HG02571 (cell line): ENCODE results near the gene ANKRD1.
"Not testable (repeated sequence)": the region's sequence is repeated elsewhere in the genome, so short reads cannot be mapped to it uniquely, and the experiment has no call there.

Source experiments
- ATAC-seq: cut with Tn5 transposase; IDR thresholded peaks from one replicate; pipeline ENCODE4 v1.9.1; 2021; ENCODE audit warnings: mild to moderate bottlenecking, moderate library complexity; ENCODE audit not compliant: unreplicated experiment

Gene ANKRD1

DNA sequence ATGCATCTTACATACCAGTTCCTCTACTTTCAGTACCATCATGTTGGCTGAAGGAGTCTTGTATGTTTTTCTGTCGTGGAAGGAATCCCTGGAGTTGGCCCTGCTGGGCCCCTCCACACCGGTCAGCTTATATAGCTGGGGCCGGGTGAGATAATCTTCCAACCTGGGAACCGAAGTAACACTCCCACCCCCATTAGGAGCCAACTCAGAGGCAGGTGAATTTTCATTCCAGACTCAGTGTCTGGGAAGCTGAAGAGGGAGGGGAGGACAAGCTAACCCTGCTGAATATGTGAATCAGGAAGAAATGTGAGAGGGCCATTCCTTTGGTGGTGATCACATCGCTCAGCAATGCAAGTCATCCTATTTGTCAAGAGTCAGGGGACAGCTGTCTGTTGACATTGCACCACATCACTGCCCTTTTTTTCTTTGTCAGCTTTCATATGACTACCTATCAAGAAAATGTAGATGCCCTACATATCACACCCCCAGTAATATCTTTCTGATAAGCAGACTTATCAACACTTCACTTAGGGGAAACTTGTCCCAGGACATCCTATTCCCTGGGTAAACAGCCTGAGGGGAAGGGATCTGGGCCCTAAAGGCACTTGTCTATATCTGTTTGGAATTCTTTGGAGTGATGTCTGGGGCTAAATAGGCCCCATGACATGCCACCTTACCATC, at the start of gene ANKRD1:
Gene ANKRD1, minus strand, starts transcription at position 102 of the 681 bp plus-strand sequence. Its CDS starts 60 bp downstream, at position 42.
- no peak for ATAC-seq

GRCh38 chr10:90969947-90970673, 49.2 kb upstream of the ANKRD1 start:
- no peak for ATAC-seq

- no peak for ATAC-seq
These were observed 48.2 kb upstream of the ANKRD1 start for GRCh38 chr10:90969121-90969534.

DNA sequence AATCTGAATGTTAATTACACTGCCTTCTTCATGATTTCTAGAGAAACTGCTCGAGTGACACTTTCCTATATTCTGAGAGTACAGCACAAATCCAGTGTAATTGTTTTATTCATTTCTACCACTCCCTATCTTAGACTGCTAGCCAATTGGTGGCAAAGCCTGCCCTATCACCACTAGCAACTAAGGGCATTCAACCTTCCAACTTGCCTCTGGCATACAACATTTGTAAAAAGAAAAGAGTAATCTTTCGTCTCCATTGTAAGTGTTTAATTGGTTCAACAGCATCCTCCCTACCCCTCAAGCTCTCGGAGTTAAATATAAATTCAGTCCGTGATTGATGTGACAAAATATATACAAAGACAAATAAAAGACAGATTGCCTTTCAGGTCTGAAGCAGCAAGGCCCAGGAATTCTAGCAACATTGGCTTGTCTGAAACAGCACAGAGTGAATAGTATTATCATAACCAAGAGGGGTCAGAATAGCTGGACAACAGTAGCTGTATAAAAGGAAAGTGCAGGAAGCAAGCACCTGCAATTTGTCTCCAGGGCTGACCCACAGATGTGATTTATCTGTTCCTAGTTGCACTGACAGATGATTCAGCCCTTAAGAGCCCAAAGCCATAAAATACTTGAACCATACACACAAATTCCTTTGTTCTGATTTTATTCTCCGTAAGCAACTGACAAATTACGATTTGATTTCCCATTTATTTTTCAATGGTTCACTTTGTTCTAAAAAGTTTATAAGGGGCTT, 47.6 kb upstream of the ANKRD1 start:
- no peak for ATAC-seq

DNA sequence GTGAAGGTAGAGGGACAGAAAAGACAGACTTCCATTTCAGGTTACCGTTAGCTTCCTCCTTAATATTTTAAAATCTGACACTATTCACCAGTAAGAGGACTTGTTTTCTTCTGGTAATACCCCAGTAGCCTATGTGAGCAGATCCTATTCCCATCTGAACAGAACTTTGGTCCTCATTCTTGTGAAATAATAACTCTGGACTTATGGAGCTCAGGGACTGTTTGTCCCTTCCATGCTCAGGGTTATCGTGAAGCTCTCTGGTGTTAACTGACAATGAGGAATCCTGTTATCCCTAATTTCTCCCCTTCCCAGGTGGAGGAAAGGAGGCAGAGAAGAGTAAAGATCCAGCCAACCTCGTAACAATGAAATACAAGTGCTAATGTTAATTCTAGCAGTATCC, 47.0 kb upstream of the ANKRD1 start:
- ATAC-seq = no peak

DNA sequence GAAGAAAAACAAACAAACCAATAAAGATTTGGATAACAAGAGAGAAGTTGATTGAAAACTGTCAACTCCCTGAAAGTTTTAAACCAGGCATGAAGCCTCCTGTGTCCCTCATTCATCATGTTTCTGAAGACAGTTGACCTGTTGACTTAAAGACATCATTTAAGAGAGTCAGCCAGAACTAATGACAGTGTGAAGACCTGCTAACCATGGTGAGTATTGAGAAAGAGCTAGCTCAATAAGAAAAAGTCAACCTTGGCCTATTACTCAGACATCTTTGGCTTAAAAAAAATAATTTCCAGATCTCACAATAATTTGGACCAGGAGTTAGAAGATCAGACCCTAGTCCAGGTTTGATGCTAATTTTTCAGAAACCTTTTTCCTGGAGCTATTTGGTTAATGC, 45.3 kb upstream of the ANKRD1 start:
- no peak for ATAC-seq

DNA sequence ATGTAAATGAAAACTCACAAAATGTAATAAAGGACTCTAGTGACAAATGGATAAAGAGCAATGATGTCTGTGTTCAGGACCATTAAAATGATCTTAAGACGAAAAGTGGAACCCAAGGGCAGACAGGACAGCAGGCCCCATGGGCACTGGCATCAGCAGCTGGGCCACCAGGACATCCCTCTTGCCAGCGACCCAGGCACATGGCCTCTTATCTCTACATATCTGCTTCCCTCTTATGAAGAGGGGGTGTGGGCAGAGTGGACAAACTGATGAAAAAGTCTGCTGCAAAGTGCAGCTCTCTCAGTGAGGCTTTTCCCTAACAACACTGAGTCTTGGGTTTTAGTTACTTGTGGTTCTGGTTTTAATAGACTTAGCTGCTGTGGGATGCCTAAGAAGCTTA, 44.8 kb upstream of the ANKRD1 start:
- no peak for ATAC-seq

DNA sequence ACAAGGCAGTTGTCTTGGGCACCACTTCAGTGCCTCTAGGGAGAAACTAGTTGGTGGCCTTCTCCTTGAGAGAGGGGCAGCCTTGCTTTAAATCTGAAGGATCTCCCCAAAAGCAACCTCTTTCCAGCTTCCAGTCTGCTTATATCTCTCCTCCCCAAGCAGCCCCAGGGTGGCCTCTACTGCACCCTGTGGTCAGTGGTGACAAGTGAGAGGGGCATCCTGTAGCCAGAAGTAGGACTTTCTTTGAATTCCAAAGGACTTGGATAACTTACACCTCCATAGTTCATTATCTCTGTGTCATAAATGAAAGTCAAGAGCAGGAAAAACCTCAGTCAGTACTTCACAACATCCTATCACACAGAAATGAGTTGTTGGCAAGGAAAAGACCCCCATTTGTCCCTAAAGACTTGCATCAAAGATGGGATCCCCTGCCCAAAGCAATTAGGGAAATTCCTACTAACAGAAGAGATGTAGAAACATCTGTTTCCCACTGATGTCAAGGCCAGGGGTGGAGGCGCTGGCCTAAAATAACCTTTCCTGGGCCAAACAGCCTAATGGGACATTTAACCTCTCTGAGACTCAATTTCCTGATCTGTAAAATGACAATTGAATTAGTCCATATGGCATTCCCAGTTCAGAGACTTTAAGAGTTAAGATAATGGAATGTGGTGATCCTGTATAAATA, 44.0 kb upstream of the ANKRD1 start:
- ATAC-seq = no peak

- ATAC-seq = no peak
These were observed 42.4 kb upstream of the ANKRD1 start for GRCh38 chr10:90963331-90963730.

- peak; percentile 84 for ATAC-seq
These were observed 39.5 kb upstream of the ANKRD1 start for GRCh38 chr10:90960355-90960814.

GRCh38 chr10:90959826-90960225, 38.9 kb upstream of the ANKRD1 start:
- ATAC-seq = no peak

- ATAC-seq = no peak
These were observed 37.9 kb upstream of the ANKRD1 start for GRCh38 chr10:90958781-90959180.

GRCh38 chr10:90947030-90947960, 26.4 kb upstream of the ANKRD1 start:
- no peak for ATAC-seq

DNA sequence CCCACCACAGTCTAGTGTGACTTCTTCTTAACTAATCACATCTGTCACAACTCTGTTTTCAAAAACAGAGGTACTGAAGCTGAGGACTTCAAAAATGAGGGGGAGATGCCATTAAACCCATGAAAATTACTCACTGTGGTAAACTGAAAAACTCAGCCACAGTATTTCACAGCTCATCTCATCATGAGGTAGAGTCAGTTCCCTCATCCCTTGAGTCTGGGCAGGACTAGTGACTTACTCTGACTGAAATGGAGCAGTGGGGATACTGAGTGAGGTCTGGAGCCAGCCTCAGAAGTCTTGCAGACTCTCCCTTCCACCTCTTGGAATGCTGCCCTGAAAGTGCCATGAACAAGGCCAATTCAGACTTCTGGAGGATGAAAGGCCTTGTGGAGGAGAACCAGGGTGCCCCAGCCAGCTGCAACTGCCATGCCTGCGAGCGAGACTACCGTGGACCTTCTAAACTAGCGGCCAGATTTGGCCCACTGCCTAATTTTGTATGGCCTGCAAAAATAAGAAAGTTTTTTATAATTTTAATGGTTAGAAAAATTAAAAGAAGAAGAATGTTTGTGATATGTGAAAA, 24.7 kb upstream of the ANKRD1 start:
- no peak for ATAC-seq

DNA sequence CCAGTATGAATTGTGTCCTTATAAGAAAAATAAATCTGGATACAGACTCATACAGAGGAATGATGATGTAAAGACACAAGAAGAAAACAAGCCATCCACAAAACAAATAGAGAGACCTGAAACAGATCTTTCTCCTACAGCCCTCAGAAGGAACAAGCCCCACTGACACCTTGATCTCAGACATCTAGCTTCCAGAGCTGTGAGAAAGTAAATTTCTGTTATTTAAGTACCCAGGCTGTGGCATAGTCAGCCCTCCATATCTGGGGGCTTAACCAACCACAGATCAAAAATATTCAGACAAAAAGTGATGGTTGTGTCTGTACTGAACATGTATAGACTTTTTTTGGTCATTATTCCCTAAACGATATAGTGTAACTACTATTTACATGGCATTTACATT, 23.9 kb upstream of the ANKRD1 start:
- ATAC-seq = no peak

DNA sequence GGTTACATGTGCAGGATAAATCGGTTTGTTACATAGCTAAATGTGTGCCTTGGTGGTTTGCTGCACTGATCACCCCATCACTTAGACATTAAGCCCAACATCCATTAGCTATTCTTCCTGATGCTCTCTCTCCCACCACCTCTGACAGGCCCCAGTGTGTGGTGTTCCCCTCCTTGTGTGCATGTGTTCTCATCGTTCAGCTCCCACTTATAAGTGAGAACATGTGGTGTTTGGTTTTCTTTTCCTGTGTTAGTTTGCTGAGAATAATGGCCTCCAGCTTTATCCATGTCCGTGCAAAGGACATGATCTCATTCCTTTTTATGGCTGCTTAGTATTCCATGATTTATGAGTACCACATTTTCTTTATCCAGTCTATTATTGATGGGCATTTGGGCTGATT, 22.1 kb upstream of the ANKRD1 start:
- ATAC-seq = not testable (repeated sequence)

DNA sequence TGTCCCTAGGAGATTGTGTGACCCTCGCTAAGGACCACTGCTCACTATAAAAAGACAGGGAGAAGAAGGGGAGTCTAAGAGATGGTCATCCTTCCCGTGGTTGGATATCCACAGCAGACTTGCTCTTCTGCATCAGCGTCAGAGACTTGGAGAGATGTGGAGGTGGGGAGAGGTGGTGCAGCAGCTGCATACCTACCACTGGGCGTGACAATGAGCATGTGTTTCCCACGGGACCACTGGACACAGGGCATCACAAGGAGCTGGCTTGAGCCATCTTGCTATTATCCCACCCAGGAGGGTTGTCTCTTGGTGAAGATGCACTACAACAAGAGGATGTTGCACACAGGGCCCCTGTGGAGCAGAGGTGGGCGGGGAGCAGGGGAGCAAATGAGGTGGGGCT, 18.8 kb upstream of the ANKRD1 start:
- no peak for ATAC-seq

DNA sequence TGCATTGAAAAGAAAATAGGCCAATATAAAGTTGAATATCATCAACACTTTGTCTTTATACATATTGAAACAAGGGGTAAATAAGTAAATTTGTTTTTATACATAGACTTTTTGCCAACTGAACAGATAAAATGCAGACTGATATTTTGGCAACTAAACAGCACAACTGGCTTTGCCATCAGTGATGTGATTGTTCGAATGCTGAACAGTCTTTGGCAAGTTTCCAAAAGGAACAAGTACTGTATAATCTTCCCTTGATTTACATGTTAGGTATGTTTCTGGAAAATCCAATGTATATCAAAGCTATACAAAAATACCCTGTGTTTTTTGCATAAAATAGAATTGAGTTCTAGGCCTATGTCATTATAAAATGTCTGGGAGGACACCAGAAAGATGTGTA, 18.2 kb upstream of the ANKRD1 start:
- no peak for ATAC-seq

DNA sequence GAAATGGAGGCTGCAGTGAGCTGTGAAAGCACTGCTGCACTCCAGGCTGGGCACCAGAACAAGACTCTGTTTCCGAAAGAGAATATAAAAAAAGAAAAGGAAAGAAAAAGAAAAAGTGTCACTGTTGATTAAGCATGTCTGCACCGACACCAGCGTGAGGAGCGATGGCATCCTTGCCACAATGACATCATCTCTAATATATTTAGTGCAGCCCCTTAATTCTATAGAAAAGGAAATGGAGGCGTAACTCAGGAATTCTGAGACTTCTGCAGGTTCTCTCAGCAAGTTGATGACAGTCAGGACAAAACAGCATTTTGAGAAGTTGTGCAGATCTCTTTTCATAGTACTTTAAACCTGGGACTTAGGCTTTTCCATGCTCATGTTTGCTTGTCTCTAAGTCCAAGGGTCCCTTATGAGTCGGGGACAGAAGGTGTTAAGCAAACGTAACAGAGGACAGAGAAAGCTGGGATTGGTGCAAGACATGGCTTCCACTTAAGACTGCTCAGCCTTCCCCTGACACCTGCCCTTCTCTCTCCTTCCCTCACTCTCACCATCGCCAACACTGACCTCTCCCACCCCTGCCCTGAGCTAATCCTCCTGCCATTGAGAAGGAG, 16.9 kb upstream of the ANKRD1 start:
- ATAC-seq = no peak
